ENCODE measurements around the gene LRP1. TPM values are rescaled to one million over a fixed set of nuclear protein-coding genes. Genes with fewer than 3 reads are reported as not detected.

LRP1 gene
- total RNA-seq, 1 donor from 2014 or later = 277 TPM

DNA sequence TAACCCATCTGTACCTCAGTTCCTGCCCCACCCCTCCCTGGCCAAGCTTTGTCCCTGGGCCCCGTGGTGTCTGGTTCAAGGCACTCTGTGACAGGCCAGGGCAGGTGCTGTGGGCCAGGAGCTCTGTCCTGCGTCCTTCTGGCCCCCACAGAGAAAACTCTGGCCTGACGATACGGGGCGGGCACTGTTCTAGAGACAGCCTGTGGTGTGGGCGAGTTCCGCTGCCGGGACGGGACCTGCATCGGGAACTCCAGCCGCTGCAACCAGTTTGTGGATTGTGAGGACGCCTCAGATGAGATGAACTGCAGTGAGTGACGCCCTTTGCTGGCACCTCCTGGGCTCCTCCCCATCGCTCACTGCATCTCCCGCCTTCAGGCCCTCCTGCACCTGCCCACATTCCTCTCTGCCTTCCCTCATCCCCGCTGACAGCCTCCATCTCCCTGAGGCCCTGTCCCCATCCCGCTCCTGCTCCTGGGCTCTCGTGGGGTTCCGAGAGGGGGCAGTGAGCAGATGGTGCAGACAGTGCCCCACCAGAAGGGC is 65.5 kb downstream of the LRP1 start:
- no peak for DNase-seq (ENCODE audit: low spot score)

DNA sequence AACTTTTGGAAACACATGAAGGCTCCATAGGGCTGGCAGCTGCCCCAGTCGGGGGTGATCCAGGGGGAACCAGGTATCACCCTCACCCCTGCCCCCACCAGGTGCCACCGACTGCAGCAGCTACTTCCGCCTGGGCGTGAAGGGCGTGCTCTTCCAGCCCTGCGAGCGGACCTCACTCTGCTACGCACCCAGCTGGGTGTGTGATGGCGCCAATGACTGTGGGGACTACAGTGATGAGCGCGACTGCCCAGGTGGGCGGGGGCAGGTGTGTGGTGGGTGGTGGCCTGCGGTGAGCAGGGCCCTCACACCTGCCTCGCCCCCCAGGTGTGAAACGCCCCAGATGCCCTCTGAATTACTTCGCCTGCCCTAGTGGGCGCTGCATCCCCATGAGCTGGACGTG is 66.0 kb downstream of the LRP1 start:
- DNase-seq (ENCODE audit: low spot score) = no peak

DNA sequence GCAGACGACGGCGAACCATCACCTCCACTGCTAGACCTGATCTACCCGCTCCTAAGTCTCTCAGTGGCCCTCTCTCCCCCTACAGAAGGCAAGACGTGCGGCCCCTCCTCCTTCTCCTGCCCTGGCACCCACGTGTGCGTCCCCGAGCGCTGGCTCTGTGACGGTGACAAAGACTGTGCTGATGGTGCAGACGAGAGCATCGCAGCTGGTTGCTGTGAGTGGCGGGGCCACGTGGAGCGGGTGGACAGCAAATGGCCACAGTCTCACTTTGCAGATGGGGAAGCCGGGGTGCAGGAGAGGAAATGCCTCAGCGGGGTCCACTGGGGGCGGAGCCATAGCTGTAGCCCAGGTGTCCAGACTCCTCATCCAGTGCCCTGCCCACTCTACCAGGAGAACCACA is 66.9 kb downstream of the LRP1 start:
- DNase-seq (ENCODE audit: low spot score) = no peak

DNA sequence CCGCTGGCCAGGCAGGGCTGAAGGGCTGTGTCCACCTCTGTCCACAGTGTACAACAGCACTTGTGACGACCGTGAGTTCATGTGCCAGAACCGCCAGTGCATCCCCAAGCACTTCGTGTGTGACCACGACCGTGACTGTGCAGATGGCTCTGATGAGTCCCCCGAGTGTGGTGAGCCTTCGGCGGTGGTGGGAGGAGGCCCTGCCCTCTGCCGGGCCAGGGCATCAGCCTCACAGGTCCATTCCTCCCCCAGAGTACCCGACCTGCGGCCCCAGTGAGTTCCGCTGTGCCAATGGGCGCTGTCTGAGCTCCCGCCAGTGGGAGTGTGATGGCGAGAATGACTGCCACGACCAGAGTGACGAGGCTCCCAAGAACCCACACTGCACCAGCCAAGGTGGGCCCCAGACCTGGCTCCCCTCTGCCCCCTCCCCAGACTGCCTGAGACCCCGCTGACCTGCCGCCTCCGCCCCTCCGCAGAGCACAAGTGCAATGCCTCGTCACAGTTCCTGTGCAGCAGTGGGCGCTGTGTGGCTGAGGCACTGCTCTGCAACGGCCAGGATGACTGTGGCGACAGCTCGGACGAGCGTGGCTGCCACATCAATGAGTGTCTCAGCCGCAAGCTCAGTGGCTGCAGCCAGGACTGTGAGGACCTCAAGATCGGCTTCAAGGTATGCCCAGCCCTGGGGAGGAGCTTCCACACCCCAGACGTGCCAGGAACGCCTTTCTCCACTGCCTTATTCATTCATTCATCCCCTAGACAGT is 67.5 kb downstream of the LRP1 start:
- DNase-seq (ENCODE audit: low spot score) = no peak

DNA sequence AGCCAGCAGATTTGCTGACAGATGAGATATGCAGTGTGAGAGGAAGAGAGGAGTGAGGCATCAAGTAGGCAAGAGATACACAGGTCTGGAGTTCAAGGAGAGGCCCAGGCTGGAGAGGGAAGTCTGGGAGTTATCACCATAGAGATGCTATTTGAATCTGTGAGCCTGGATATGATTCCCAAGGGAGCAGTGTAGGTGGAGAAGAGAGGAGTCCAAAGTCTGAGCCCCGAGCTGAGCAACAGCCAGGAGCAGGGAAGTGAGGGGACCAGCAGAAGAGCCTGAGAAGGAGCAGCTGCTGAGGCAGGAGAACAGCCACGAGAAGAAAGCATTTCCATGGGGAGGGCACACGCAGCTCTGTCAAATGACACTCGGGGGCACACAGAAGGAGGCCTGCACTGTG is 68.2 kb downstream of the LRP1 start:
- no peak for DNase-seq (ENCODE audit: low spot score)

GRCh38 chr12:57196956-57197355 is 68.7 kb downstream of the LRP1 start:
- no peak for DNase-seq (ENCODE audit: low spot score)

GRCh38 chr12:57198329-57198728 is 70.0 kb downstream of the LRP1 start:
- DNase-seq (ENCODE audit: low spot score) = no peak

DNA sequence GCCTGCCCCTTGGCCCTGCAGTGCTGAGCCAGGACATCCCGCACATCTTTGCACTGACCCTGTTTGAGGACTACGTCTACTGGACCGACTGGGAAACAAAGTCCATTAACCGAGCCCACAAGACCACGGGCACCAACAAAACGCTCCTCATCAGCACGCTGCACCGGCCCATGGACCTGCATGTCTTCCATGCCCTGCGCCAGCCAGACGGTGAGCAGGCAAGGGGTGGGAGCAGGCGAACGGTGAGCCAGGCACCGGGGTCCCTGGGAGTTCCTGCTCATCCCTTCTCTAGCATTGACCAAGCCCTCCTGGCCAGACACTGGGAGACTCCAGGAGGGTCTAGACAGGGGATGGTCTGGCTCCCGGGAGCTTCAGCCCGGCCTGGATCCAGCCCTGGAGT is 70.9 kb downstream of the LRP1 start:
- DNase-seq (ENCODE audit: low spot score) = no peak

GRCh38 chr12:57200497-57200896 is 72.2 kb downstream of the LRP1 start:
- DNase-seq (ENCODE audit: low spot score) = no peak

DNA sequence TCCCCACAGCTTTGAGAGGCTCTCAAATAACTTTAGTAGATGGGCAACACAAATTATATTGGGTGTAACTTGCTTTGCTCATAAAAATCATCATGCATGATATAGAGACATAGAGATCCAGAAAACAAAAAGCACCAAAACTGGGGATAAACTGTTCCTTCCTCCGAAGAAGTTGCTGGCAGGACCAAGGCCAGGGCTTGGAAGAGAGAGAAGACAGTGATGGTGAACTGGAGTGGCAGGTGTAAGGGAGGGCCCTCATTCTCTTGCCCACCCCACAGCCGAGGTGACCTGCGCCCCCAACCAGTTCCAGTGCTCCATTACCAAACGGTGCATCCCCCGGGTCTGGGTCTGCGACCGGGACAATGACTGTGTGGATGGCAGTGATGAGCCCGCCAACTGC is 72.9 kb downstream of the LRP1 start:
- no peak for DNase-seq (ENCODE audit: low spot score)

GRCh38 chr12:57201631-57202030 is 73.3 kb downstream of the LRP1 start:
- DNase-seq (ENCODE audit: low spot score) = no peak

DNA sequence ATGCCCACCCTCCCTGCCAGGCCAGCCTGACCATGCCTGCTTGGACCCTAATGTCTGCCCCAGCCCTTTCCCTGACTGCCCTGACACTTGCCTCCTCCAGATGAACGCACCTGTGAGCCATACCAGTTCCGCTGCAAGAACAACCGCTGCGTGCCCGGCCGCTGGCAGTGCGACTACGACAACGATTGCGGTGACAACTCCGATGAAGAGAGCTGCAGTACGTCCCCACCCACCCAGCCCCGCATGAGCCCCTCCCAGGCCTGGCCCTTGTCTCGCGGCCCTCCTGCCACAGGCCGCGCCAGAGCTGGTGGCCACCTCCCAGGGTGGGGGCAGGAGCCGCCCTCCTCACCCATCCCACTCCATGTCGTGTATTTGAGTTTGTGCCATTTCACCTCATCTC is 74.0 kb downstream of the LRP1 start:
- no peak for DNase-seq (ENCODE audit: low spot score)

GRCh38 chr12:57203201-57203600 is 74.9 kb downstream of the LRP1 start:
- DNase-seq (ENCODE audit: low spot score) = no peak

DNA sequence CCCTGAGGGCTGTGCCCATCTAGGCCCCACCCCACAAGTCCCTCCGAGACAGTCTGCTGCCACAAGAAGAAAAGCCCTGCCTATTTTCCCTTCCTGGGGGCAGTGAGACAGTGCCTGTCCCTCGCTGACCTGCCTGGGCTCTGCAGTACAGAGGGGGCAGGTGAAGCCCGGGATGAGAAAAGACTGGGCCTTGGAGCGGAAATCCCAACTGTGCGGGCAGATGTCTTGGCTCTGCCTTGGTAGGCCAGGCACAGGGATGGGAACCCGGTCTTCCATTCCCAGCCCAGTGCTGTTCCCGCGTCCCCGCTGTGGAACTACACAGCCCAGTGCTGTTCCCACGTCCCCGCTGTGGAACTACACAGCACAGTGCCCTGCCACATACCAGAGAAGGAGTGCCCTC is 75.5 kb downstream of the LRP1 start:
- DNase-seq (ENCODE audit: low spot score) = no peak

DNA sequence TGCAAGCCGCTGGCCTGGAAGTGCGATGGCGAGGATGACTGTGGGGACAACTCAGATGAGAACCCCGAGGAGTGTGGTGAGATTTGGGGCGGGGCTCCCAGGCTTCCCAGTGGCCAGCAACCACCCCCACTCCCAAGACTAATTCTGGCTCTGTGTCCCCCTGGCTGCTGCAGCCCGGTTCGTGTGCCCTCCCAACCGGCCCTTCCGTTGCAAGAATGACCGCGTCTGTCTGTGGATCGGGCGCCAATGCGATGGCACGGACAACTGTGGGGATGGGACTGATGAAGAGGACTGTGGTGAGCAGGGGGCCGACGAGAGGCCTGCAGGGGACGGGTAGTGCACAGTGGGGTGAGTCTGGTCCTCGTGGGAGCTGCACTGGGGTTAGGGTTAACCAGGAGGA is 76.2 kb downstream of the LRP1 start:
- DNase-seq (ENCODE audit: low spot score) = no peak

- no peak for DNase-seq (ENCODE audit: low spot score)
Observed at GRCh38 chr12:57205186-57205585, 76.9 kb downstream of the LRP1 start.

DNA sequence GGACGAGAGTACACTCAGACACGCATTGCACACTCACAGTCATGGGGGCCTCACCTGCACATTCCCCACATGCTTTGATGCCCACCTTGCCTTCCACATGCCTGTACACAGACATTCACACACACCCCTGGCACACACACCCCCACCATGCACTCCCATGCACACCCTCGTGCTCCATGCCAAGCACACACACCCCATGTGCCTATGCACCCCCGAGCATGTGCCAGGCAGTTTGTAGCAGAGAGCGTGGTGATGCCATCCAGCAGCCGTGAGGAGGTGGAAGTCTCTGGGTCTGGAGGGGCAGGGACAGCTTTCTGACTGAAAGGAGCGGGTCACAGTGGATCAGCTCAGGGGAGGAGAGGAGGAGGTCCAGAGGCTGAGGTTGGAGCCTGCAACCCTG is 77.6 kb downstream of the LRP1 start:
- no peak for DNase-seq (ENCODE audit: low spot score)

GRCh38 chr12:57207731-57208630 is 79.7 kb downstream of the LRP1 start:
- no peak for DNase-seq (ENCODE audit: low spot score)

GRCh38 chr12:57208631-57209282 is 80.5 kb downstream of the LRP1 start:
- DNase-seq (ENCODE audit: low spot score) = no peak

DNA sequence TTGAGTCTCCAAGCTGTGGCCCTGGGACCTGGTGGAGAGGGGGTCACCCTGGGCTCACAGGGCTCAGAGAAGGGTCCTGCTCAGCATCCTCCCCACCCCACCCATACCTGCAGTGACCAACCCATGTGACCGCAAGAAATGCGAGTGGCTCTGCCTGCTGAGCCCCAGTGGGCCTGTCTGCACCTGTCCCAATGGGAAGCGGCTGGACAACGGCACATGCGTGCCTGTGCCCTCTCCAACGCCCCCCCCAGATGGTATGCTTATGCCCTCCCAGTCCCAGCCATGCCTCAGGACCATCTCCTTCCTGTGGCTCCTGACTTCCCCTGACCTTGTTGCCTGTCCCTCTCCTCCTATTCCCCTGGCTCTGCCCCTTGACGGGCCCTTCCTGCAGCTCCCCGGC is 81.6 kb downstream of the LRP1 start:
- DNase-seq (ENCODE audit: low spot score) = no peak

GRCh38 chr12:57210461-57210860 is 82.2 kb downstream of the LRP1 start:
- no peak for DNase-seq (ENCODE audit: low spot score)
